ENCODE results near the gene SLC17A9. TPM values are rescaled to one million over a fixed set of nuclear protein-coding genes. Genes with fewer than 3 reads are reported as not detected.

The SLC17A9 gene
- total and polyA plus RNA-seq, 2 donors (not counting 1 experiment from before 2014, with no cell fraction given), result 33.0 to 141 TPM

DNA sequence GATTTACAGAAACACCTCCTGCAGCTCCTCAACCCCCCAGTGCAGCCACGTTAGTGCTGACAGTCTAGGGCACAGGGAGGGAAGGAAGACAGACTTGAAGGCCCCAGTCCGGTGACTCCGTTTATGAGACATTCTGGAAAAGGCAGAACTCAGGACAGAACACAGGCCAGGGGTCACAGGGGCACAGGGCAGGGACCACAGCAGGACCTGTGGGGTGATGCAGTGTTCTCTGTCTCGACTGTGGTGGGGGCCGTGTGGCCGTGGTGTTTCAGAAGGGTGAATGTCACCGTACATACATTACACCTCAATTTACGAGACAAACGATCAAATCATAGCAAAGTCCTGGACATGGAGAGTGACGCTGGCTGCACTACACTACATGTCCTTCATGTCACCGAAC, 43.0 kb downstream of the SLC17A9 start:
- intact Hi-C loops (cut with micrococcal nuclease), result no loop called here
- DNase-seq, result no peak
- ChIA-PET POLR2A (no interaction called here), CTCF (interaction anchor here (0.8 to 1.1 kb wide), 2 partner anchors 15 to 23 kb away, joined by 3 read pairs; no protein-coding TSS in a partner anchor)
- Mint-ChIP-seq H3K4me3 (no peak overlapping the region), H3K9me3 (ENCODE audit: insufficient read depth) (no peaks in the 10 kb centered on the region), H3K27ac (no peak overlapping the region), H3K4me1 (no peaks in the 10 kb centered on the region), H3K27me3 (peaks cover 54% of the 10 kb centered on the region)
- H2AFZ ChIP-seq (ENCODE audit: insufficient read depth, low read depth, low read length, poor library complexity, severe bottlenecking), result no peak overlapping the region
- no peak overlapping the region for H3K4me2 ChIP-seq (replicated peaks; ENCODE audit: low read depth, low read length, poor library complexity, severe bottlenecking)
- no peaks in the 10 kb centered on the region for H3K9me3 ChIP-seq (ENCODE audit: control extremely low read depth in 1 of 3, control insufficient read depth in 2 of 3, insufficient read depth in 1 of 3, low read length in 2 of 3)
- H3K9ac ChIP-seq (ENCODE audit: low read length), result no peak overlapping the region
- H3K27me3 ChIP-seq (replicated peaks in 1 of 4; ENCODE audit: control extremely low read depth in 1 of 4, control insufficient read depth in 3 of 4, insufficient read depth in 4 of 4, low read length in 3 of 4), result peaks cover 0 to 26% (median 2%) of the 10 kb centered on the region in 4 experiments
- H3K4me3 ChIP-seq (ENCODE audit: control extremely low read depth in 1 of 5, extremely low read depth in 1 of 5, insufficient read depth in 1 of 5, low read depth in 2 of 5, low read length in 4 of 5), result no peak overlapping the region
- TF ChIP-seq EZH2 (IDR thresholded peaks at IDR 0.05; ENCODE audit: borderline replicate concordance, insufficient read depth, low read depth, low read length, poor library complexity, severe bottlenecking), result no peak
- TF ChIP-seq CTCF (IDR thresholded peaks at IDR 0.05), result no peak
- no peaks in the 10 kb centered on the region for H3K4me1 ChIP-seq (ENCODE audit: control insufficient read depth in 2 of 2, insufficient read depth in 2 of 2, low read length in 2 of 2)
- 91% methylated on average over 10 of the region's 11 CpGs for WGBS (ENCODE audit: insufficient coverage)
- no peak for ATAC-seq (ENCODE audit: low read depth)
- H3K36me3 ChIP-seq (replicated peaks in 1 of 2; ENCODE audit: control extremely low read depth in 1 of 2, control insufficient read depth in 1 of 2, extremely low read depth in 1 of 2, insufficient read depth in 2 of 2, low read length in 1 of 2), result no peaks in the 10 kb centered on the region
- H3K27ac ChIP-seq (ENCODE audit: low read length in 2 of 2), result no peak overlapping the region
- no peaks in the 10 kb centered on the region for H4K20me1 ChIP-seq (ENCODE audit: control insufficient read depth, insufficient read depth, low read length, poor library complexity, severe bottlenecking)
- H3K79me2 ChIP-seq (ENCODE audit: control insufficient read depth, insufficient read depth, low read length), result no peaks in the 10 kb centered on the region

GRCh38 chr20:62995898-62996595, 43.5 kb downstream of the SLC17A9 start:
- Mint-ChIP-seq H3K4me1 (no peaks in the 10 kb centered on the region), H3K27ac (no peak overlapping the region), H3K9me3 (ENCODE audit: insufficient read depth) (no peaks in the 10 kb centered on the region), H3K27me3 (peaks cover 57% of the 10 kb centered on the region), H3K4me3 (no peak overlapping the region)
- Histone ChIP-seq H4K20me1 (ENCODE audit: control insufficient read depth, insufficient read depth, low read length, poor library complexity, severe bottlenecking) (no peaks in the 10 kb centered on the region), H3K9ac (ENCODE audit: low read length) (no peak overlapping the region), H3K4me3 (ENCODE audit: control extremely low read depth in 1 of 5, extremely low read depth in 1 of 5, insufficient read depth in 1 of 5, low read depth in 2 of 5, low read length in 4 of 5) (no peak overlapping the region), H3K36me3 (replicated peaks in 1 of 2; ENCODE audit: control extremely low read depth in 1 of 2, control insufficient read depth in 1 of 2, extremely low read depth in 1 of 2, insufficient read depth in 2 of 2, low read length in 1 of 2) (no peaks in the 10 kb centered on the region), H3K27me3 (replicated peaks in 1 of 4; ENCODE audit: control extremely low read depth in 1 of 4, control insufficient read depth in 3 of 4, insufficient read depth in 4 of 4, low read length in 3 of 4) (peaks cover 0 to 20% (median 2%) of the 10 kb centered on the region in 4 experiments), H3K4me2 (replicated peaks; ENCODE audit: low read depth, low read length, poor library complexity, severe bottlenecking) (no peak overlapping the region), H3K9me3 (ENCODE audit: control extremely low read depth in 1 of 3, control insufficient read depth in 2 of 3, insufficient read depth in 1 of 3, low read length in 2 of 3) (no peaks in the 10 kb centered on the region), H3K79me2 (ENCODE audit: control insufficient read depth, insufficient read depth, low read length) (no peaks in the 10 kb centered on the region), H3K4me1 (ENCODE audit: control insufficient read depth in 2 of 2, insufficient read depth in 2 of 2, low read length in 2 of 2) (no peaks in the 10 kb centered on the region), H2AFZ (ENCODE audit: insufficient read depth, low read depth, low read length, poor library complexity, severe bottlenecking) (no peak overlapping the region), H3K27ac (ENCODE audit: low read length in 2 of 2) (no peak overlapping the region)
- TF ChIP-seq CTCF (IDR thresholded peaks at IDR 0.05) (no peak), EZH2 (IDR thresholded peaks at IDR 0.05; ENCODE audit: borderline replicate concordance, insufficient read depth, low read depth, low read length, poor library complexity, severe bottlenecking) (no peak)
- ChIA-PET CTCF (interaction anchor here (0.8 kb wide), 1 partner anchor 14 kb away, joined by 3 read pairs; no protein-coding TSS in a partner anchor), POLR2A (no interaction called here)
- 91% methylated on average over 22 of the region's 25 CpGs for WGBS (ENCODE audit: insufficient coverage)
- DNase-seq (no peak), ATAC-seq (ENCODE audit: low read depth) (no peak)
- intact Hi-C loops (cut with micrococcal nuclease), result no loop called here

All from B cell (primary cell).